NCI-H510A (cell line): ENCODE measurements around the gene SNX3.

Experiments
- DNase-seq: peaks from one replicate; lab custom pipeline; 2025; lab: John Stamatoyannopoulos, UW

The SNX3 gene

DNA sequence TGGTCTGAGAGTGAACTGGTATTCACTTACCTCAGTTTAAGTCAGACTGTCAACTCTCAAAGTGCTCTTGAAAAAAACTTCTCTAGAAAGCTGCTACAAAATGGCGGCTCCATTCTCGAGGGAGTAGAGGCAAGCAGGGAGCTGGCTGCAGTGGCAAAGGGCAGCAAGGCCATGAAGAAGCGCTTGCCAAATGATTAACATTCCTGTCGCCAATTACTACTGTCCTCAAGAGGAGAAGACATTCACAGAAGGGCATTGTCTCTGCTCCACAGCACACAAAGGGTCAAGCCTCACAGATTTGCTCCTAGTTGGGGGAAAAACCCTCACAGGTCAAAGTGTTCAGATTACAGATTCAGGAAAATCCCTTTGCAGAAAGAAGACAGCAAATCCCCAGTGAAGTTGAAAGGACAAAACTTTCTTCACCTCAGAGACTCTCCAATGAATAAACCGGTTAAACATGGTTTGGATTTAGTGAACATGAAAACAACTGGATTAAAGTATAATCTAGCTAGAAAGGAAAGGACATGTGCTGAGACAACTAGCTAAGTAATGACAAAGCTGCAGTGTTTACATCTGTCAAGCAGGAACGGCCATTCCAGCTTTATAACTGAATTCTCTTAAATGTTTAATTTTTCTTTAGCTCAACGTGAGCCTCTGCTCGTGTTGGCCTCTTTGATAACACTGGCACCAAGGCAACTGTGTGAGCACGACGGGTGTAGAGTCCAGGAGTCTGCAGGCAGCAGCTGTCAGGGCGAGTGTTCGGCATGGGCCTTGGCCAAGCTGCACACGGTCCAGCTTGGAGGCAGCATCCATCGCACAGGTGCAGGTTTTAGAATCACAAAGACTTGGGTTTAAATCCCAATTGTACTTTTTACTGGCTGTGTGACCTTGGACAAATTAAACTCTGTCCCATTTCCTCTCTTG, 57.4 kb downstream of the SNX3 start:
- DNase-seq, result no peak

- DNase-seq, result no peak
Measured at GRCh38 chr6:108200631-108201030, 60.2 kb downstream of the SNX3 start.

GRCh38 chr6:108200186-108200585, 60.7 kb downstream of the SNX3 start:
- no peak for DNase-seq

DNA sequence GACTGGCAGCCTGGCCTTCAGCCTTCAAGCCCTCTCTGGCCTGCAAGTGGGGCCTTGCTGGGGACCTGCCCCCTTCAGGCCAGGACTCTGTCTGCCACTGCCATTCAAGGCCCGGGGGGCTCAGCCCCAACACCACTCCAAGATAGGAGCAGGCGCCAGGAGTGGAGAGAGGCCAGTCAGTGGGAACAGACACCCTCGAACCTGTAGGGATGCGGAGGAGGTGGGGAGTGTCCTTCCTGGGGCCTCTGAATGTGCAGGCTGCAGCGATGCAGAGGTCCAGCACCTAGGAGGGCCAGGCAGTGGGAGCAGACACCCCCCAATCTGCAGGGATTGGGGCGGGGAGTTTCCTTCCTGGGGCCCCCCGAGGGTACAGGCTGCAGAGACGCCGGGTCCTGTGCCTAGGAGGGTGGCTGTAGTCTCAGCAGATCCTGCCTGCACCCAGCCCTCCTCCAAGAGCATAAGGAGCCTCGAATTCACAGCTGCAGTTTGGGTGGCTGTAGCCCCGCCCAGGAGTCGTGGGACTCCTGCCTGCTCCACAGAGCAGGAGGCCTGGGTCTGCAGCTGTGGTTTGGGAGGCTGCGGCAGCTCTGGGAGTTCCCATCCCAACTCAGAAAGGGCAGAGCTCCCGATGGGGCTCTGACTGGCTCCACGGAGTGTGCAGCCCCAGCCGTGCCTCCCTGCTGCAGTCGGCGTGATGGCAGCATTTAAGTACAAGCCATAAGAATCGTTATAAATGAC, 61.9 kb downstream of the SNX3 start:
- DNase-seq, result no peak

GRCh38 chr6:108195209-108195608, 65.6 kb downstream of the SNX3 start:
- DNase-seq, result no peak

GRCh38 chr6:108194503-108194902, 66.3 kb downstream of the SNX3 start:
- no peak for DNase-seq

DNA sequence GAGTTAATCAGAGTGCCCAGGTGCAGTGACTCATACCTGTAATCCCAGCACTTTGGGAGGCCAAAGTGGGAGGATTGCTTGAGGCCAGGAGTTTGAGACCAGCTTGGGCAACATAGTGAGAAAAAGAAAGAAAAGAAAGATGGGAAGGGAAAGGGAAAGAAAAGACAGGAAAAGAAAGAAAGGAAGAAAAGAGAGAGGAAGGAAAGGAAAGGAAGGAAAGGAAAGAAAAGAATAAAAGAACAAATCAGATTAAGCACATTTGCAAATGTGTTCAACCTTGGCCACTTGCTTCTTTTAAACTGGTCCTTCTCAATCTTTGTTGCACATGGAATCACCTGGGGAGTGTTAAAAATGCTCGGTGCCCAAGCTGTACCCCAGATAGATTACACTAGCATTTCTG, 67.0 kb downstream of the SNX3 start:
- no peak for DNase-seq

DNA sequence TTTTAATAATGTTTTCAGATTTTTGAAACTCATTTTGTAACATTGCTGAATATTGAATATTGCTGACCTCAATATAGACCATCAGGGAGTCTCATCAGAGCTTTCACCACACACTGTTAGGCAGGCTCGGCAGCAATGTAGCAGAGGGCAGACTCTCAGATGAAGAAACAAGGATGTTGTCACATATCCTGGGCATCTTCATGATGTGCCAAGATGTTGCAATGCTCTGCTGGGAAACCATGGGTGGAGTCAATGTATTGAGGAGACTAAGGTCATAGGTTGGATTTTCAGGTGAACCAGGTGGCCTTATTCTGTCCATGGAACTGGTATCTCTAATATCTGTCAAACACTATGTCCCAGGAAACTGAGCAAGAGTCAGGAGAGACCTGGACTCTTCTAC, 67.7 kb downstream of the SNX3 start:
- DNase-seq, result no peak

- DNase-seq, result no peak
Measured at GRCh38 chr6:108187519-108187918, 73.3 kb downstream of the SNX3 start.

GRCh38 chr6:108186226-108186625, 74.6 kb downstream of the SNX3 start:
- no peak for DNase-seq

DNA sequence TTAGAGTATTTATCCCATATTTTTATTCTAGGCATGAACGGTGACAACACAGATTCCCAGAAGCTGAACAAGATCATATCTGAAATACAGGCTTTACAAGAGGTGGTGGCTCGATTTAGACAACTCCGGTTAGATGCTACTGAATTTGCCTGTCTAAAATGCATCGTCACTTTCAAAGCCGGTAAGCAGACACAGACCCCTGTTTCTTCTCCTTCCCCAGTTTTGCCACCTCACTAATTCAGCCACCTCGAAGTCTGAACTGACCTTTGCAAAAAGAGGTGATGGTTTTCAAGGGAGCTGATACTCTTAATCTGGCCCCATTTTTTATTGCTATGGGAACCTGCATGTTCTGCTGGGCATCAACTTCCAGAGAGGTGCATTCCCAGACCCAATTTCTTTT, 80.1 kb downstream of the SNX3 start:
- DNase-seq, result no peak

- no peak for DNase-seq
Measured at GRCh38 chr6:108180266-108180665, 80.6 kb downstream of the SNX3 start.

- no peak for DNase-seq
Measured at GRCh38 chr6:108179741-108180140, 81.1 kb downstream of the SNX3 start.

- no peak for DNase-seq
Measured at GRCh38 chr6:108176281-108177089, 84.4 kb downstream of the SNX3 start.

GRCh38 chr6:108175592-108176279, 85.1 kb downstream of the SNX3 start:
- DNase-seq, result no peak

- DNase-seq, result no peak
Measured at GRCh38 chr6:108175176-108175591, 85.7 kb downstream of the SNX3 start.

DNA sequence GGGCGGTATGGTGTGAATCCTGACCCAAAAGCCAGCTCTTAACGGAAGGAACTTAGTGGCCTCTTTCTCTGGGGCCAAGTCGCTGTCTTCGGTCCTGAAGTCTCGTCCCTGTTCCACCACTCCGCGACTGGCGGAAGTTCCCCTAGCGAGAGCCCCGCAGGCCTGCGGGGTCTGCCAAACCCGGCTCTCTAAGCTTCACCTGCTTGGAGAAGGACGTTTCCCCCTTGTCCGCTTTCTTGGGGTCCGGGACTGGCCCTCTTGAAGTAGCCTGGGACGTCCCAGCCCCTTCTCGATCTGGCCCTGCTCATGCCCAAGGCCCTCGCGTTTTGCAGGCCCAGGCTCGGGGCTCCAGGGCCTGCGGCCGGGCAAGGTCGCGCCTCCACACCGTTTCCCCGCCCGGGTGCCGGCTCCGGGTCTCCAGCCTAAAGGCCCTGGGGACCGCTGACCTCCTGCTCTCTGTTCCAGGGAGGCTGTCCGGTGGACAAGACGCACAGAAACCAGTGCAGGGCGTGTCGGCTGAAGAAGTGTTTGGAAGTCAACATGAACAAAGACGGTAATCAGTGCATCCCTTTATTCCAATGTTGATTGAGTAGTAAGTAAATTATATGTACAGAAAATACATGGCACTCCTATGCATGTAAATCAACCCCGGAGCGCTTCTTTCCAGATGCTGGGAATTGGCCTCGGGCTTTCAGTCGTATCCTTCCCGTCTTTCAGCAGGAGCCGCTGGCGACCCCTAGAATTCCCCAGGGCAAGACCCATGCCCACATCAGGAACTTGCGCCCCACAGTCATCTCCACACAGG, 86.3 kb downstream of the SNX3 start:
- DNase-seq, result no peak

- DNase-seq, result no peak
Measured at GRCh38 chr6:108171918-108172516, 88.8 kb downstream of the SNX3 start.

DNA sequence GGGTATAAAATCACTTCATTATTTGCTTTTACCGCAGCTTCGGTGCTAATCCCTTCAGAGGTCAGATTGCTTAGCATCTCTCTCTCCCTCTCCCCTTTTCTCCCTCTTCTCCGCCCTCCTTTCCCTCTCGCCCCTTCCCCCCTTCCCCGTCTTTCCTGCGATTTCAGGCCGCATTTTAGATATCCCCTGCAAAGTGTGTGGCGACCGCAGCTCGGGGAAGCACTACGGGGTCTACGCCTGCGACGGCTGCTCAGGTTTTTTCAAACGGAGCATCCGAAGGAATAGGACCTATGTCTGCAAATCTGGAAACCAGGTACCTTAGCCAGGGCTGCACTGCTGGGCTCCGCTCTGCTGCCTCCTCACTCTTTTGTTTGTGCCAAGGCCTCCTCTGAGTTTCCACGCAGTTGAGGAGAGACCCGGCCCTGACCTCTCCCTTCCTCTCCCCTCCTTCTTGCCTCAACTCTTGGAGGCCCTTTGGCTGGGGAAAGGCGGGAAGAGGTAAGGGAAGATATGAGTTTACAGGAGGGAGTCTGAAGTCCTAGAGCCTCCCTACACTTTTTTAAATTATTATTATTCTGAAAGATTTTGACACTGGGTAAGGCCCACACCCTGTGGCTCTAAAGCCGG, 89.4 kb downstream of the SNX3 start:
- DNase-seq, result no peak
